ENCODE results near the gene ROR1. TPM values are rescaled to one million over a fixed set of nuclear protein-coding genes. Genes with fewer than 3 reads are reported as not detected.

Gene ROR1
- total RNA-seq, 3 donors from 2014 or later = 3.1 to 19.8 (median 3.4) TPM

DNA sequence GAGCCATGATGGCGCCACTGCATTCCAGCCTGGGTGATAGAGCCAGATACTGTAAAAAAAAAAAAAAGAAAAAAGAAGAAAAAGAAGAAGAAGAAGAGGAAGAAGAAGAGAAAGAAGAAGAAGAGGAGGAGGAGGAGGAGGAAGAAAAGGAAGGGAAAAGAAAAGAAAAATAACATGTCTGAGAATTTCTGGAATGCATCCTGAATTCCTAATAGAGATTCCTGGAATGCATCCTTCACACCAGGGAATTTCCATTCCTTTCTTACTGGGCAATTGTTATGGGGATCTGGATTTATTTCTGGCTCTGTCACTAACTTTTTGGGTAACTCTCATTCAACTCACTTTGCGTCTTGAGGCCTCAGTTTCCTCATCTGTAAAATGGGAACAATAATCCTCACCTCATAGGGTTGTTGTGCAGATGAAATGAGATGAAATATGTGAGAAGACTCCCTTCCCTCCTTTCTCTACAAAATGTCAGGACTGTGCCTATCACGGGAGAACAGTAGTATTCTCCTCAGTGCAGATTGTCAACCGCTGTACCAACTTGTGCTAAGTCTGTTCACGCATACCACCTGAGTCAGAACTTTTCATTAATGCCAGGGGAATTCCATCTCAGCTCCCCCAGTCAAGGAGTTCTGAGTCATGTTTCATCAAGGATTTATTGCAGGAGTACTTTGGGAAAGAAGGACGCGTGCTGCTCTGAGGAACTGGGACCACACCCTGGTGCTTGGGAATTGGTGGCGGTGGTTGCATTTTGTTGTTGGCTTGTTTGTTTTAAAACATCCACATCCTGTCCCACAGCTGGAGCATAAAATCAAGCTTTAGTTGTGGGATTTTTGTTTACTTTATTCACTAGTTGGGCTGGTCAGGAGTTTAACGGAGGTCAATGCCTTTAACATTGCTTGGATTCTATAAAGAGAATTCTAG is 42.4 kb upstream of the ROR1 start:
- peak in 2 of 3 donors; percentile 27 to 31 for DNase-seq
- peak; percentile 79 for ATAC-seq
- Histone ChIP-seq H3K9me3 (peaks cover 2% of the 10 kb centered on the region), H3K4me1 (ENCODE audit: low read depth) (no peaks in the 10 kb centered on the region), H3K4me3 (no peak overlapping the region), H3K36me3 (ENCODE audit: low read depth) (no peaks in the 10 kb centered on the region)
- intact Hi-C loops (cut with DNase I, micrococcal nuclease) = no loop called here
- TF ChIP-seq, protein P1, sequence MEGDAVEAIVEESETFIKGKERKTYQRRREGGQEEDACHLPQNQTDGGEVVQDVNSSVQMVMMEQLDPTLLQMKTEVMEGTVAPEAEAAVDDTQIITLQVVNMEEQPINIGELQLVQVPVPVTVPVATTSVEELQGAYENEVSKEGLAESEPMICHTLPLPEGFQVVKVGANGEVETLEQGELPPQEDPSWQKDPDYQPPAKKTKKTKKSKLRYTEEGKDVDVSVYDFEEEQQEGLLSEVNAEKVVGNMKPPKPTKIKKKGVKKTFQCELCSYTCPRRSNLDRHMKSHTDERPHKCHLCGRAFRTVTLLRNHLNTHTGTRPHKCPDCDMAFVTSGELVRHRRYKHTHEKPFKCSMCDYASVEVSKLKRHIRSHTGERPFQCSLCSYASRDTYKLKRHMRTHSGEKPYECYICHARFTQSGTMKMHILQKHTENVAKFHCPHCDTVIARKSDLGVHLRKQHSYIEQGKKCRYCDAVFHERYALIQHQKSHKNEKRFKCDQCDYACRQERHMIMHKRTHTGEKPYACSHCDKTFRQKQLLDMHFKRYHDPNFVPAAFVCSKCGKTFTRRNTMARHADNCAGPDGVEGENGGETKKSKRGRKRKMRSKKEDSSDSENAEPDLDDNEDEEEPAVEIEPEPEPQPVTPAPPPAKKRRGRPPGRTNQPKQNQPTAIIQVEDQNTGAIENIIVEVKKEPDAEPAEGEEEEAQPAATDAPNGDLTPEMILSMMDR (IDR thresholded peaks at IDR 0.05) = no peak

DNA sequence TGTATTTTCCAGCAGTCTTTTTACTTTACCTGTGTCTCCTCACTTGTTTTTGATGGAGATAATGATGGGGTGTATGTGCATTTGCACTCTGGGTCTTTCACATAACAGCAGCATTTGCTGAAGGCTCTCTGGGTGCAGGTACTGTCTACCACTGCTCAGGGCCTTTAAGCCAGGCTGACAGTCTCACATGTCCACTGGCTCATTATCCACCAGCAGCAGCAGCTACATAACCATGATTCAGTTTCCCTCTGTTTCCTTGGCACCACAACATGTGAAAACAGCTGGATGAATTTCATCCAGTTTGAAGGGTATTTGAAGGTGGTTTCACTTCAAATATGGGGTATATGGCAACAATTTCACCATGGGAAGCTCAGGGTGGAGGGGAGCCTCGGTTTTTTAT is 41.2 kb upstream of the ROR1 start:
- ATAC-seq = no peak
- Histone ChIP-seq H3K9me3 (peaks cover 2% of the 10 kb centered on the region), H3K4me1 (ENCODE audit: low read depth) (no peaks in the 10 kb centered on the region), H3K4me3 (no peak overlapping the region), H3K36me3 (ENCODE audit: low read depth) (no peaks in the 10 kb centered on the region)
- intact Hi-C loops (cut with DNase I, micrococcal nuclease) = no loop called here
- DNase-seq = no peak
- TF ChIP-seq, protein P1 (IDR thresholded peaks at IDR 0.05) = no peak

DNA sequence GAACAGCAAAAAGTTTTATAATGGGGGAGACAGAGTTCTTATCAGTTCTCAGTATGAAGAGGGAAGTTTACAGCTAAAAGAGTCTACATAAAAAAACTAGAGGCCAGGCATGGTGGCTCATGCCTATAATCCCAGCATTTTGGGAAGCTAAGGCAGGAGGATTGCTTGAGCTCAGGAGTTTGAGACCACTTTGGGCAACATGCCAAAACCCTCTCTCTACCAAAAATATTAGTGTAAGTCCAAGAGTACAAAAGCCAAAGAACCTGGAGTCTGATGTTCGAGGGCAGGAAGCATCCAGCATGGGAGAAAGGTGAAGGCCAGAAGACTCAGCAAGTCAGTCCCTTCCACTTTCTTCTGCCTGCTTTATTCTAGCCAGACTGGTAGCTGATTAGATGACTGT is 35.0 kb upstream of the ROR1 start:
- ATAC-seq = no peak
- DNase-seq = no peak
- TF ChIP-seq, protein P1 (IDR thresholded peaks at IDR 0.05) = no peak
- no peaks in the 10 kb centered on the region for H3K4me1 ChIP-seq (ENCODE audit: low read depth)
- H3K36me3 ChIP-seq (ENCODE audit: low read depth) = no peaks in the 10 kb centered on the region
- H3K9me3 ChIP-seq = peaks cover 2% of the 10 kb centered on the region
- H3K4me3 ChIP-seq = no peak overlapping the region
- intact Hi-C loops (cut with DNase I, micrococcal nuclease) = no loop called here

DNA sequence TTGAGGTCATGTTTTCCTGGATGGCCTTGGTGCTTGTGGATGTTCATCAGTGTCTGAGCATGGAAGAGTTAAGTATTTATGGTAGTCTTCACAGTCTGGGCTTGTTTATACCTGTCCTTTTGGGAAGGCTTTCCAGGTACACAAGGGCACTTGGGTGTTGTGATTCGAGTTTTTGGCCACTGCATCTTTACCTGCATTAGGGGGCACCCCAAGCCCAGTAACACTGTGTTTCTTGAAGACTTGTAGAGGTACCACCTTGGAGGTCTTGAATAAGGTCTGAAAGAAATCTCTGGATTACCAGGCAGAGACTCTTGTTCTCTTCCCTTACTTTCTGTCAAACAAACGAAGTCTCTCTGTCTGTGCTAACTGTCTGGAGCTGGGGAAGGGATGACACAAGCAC is 34.4 kb upstream of the ROR1 start:
- H3K36me3 ChIP-seq (ENCODE audit: low read depth) = no peaks in the 10 kb centered on the region
- TF ChIP-seq, protein P1 (IDR thresholded peaks at IDR 0.05) = no peak
- ATAC-seq = no peak
- H3K9me3 ChIP-seq = peaks cover under 1% of the 10 kb centered on the region
- H3K4me1 ChIP-seq (ENCODE audit: low read depth) = no peaks in the 10 kb centered on the region
- no peak for DNase-seq
- intact Hi-C loops (cut with DNase I, micrococcal nuclease) = no loop called here
- H3K4me3 ChIP-seq = no peak overlapping the region

DNA sequence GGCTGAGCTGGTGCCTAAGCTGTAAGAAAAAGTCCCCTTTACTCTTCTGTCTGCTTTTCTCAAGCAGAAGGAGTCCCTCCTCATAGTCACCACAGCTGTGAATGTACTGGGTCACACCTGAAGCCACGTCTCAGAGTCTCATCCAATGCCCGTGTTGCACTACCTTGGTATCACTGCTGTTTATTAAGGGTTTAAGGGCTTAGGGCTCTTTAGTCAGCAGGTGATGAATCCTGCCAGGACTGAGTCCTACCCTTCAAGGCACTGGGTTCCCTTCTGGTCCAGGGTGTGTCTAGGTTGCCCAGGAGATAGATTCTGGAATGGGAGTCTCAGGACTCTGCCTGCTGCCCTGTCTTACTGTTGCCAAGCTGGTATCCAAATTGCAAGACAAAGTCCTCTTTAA is 33.4 kb upstream of the ROR1 start:
- Histone ChIP-seq H3K36me3 (ENCODE audit: low read depth) (no peaks in the 10 kb centered on the region), H3K4me1 (ENCODE audit: low read depth) (no peaks in the 10 kb centered on the region), H3K4me3 (no peak overlapping the region), H3K9me3 (no peaks in the 10 kb centered on the region)
- no peak for ATAC-seq
- TF ChIP-seq, protein P1 (IDR thresholded peaks at IDR 0.05) = no peak
- intact Hi-C loops (cut with DNase I, micrococcal nuclease) = no loop called here
- no peak for DNase-seq

Measured in mucosa of descending colon (tissue), 3 donors.